OCI-LY7 (cell line): ENCODE measurements around the gene OPCML. TPM values are rescaled to one million over a fixed set of nuclear protein-coding genes. Genes with fewer than 3 reads are reported as not detected.
A peak's percentile ranks its signal among the peaks of the same experiment; 100 is the strongest.

ENCODE experiments used
- BruUV-seq: library from RNA; stranded (reverse); fragments of 400-500 nt; replicated peaks from 2 replicates; lab custom pipeline; 2021; lab: Mats Ljungman, UMichigan
- CTCF ChIA-PET: fragments of 300-600 bp; sonication (Branson Sonifier 250); formaldehyde crosslinking; loops from one replicate; lab custom pipeline; 2022; ENCODE audit warnings: antibody characterized with exemption; ENCODE audit not compliant: unreplicated experiment; lab: Charles Lee
- POLR2A ChIA-PET: fragments of 300-600 bp; sonication (Branson Sonifier 250); formaldehyde crosslinking; loops from one replicate; lab custom pipeline; 2022; ENCODE audit warnings: antibody characterized with exemption; lab: Charles Lee
- DNase-seq: peaks from one replicate; pipeline ENCODE4 v3.0.0-alpha.2; 2015; ENCODE audit warnings: low spot score
- H2AFZ ChIP-seq: fragments of 200-600 bp; sonication (generic), shearing (Covaris generic); 2 replicates; pipeline ENCODE4 v1.6.1; 2014; ENCODE audit warnings: mild to moderate bottlenecking, antibody characterized with exemption, low read length, moderate library complexity
- H3K27ac ChIP-seq: fragments of 200-600 bp; sonication (generic); 2 replicates; pipeline ENCODE4 v1.5.1; 2014; ENCODE audit warnings: mixed run types, low read depth, mild to moderate bottlenecking, moderate library complexity, low read length, inconsistent platforms; ENCODE audit not compliant: poor library complexity, severe bottlenecking
- H3K36me3 ChIP-seq: fragments of 200-600 bp; sonication (generic); 2 replicates; pipeline ENCODE4 v1.6.1; 2014; ENCODE audit warnings: mild to moderate bottlenecking, antibody characterized with exemption, low read length, moderate library complexity, mixed read lengths; ENCODE audit not compliant: insufficient read depth
- H3K4me1 ChIP-seq: fragments of 200-600 bp; sonication (generic); 2 replicates; pipeline ENCODE4 v1.5.1; 2014; ENCODE audit warnings: mild to moderate bottlenecking, low read length; ENCODE audit not compliant: insufficient read depth, poor library complexity, severe bottlenecking
- H3K4me2 ChIP-seq: fragments of 200-600 bp; sonication (generic); 2 replicates; pipeline ENCODE4 v1.6.1; 2014; ENCODE audit warnings: mild to moderate bottlenecking, low read length
- H3K4me3 ChIP-seq: fragments of 200-600 bp; sonication (generic); 2 replicates; pipeline ENCODE4 v1.5.1; 2014; ENCODE audit warnings: mild to moderate bottlenecking, low read depth, low read length; ENCODE audit not compliant: poor library complexity, severe bottlenecking
- H3K79me2 ChIP-seq: fragments of 200-600 bp; sonication (generic); 2 replicates; pipeline ENCODE4 v1.6.1; 2016; ENCODE audit warnings: low read depth, mild to moderate bottlenecking, low read length, moderate library complexity, mixed read lengths; ENCODE audit not compliant: insufficient read depth
- H3K9me2 ChIP-seq: fragments of 200-600 bp; sonication (generic); 2 replicates; pipeline ENCODE4 v1.6.1; 2016; ENCODE audit warnings: mild to moderate bottlenecking, low read length, mixed read lengths; ENCODE audit not compliant: insufficient read depth
- H3K9me3 ChIP-seq: fragments of 200-600 bp; sonication (generic); 2 replicates; pipeline ENCODE4 v1.6.1; 2014; ENCODE audit warnings: mild to moderate bottlenecking, mixed run types, low read length, mixed read lengths
- H4K20me1 ChIP-seq: fragments of 200-600 bp; sonication (generic); 2 replicates; pipeline ENCODE4 v1.6.1; 2014; ENCODE audit warnings: mild to moderate bottlenecking, antibody characterized with exemption, low read length, moderate library complexity, mixed read lengths; ENCODE audit not compliant: insufficient read depth
- CTCF ChIP-seq: fragments of 200-600 bp; sonication (generic); conservative IDR thresholded peaks from 2 replicates; pipeline ENCODE4 v1.5.1; 2014; ENCODE audit warnings: mild to moderate bottlenecking, antibody characterized with exemption, low read length, moderate library complexity, mixed read lengths
- EZH2phosphoT487 ChIP-seq: fragments of 200-600 bp; sonication (generic); IDR thresholded peaks from 2 replicates; pipeline ENCODE4 v1.6.1; 2018; ENCODE audit warnings: low read depth, borderline replicate concordance, mild to moderate bottlenecking, mixed run types, antibody characterized with exemption, low read length, moderate library complexity, mixed read lengths
- intact Hi-C: fragments of 100-400 bp; cut with micrococcal nuclease; formaldehyde crosslinking; loops from one replicate; pipeline ENCODE4 v1.10.0; 2022; ENCODE audit not compliant: unreplicated experiment
- total RNA-seq, 2 experiments: library from RNA; depleted of rRNA in 1 of 2; stranded (reverse); fragments of >200 nt in 1 of 2; shearing (Covaris generic) in 1 of 2; gene quantifications; 2 replicates each; pipeline ENCODE4 v1.2.3, GENCODE V29; 2014 to 2022

The OPCML gene
- total RNA-seq, 2 experiments from 2014 or later = not detected

GRCh38 chr11:133403900-133404299, 128.4 kb downstream of the OPCML start:
- no peaks in the 10 kb centered on the region for H3K9me3 ChIP-seq
- H3K4me3 ChIP-seq = no peak overlapping the region
- intact Hi-C loops = no loop called here
- no peaks in the 10 kb centered on the region for H3K4me1 ChIP-seq
- no peak overlapping the region for H3K4me2 ChIP-seq
- no peak overlapping the region for H2AFZ ChIP-seq
- POLR2A ChIA-PET = no interaction called here
- no peaks in the 10 kb centered on the region for H3K9me2 ChIP-seq
- DNase-seq = peak; percentile 13
- CTCF ChIA-PET = no interaction called here
- no peak overlapping the region for H3K27ac ChIP-seq
- TF ChIP-seq CTCF (peak; percentile 72), EZH2phosphoT487 (no peak)
- H4K20me1 ChIP-seq = no peaks in the 10 kb centered on the region
- H3K36me3 ChIP-seq = no peaks in the 10 kb centered on the region
- no peaks in the 10 kb centered on the region for H3K79me2 ChIP-seq
- no TSS peak for BruUV-seq

- no peak overlapping the region for H3K27ac ChIP-seq
- H3K4me1 ChIP-seq = no peaks in the 10 kb centered on the region
- H3K9me2 ChIP-seq = no peaks in the 10 kb centered on the region
- POLR2A ChIA-PET = no interaction called here
- H3K4me3 ChIP-seq = no peak overlapping the region
- intact Hi-C loops = no loop called here
- DNase-seq = no peak
- H4K20me1 ChIP-seq = no peaks in the 10 kb centered on the region
- H2AFZ ChIP-seq = no peak overlapping the region
- no peaks in the 10 kb centered on the region for H3K79me2 ChIP-seq
- CTCF ChIA-PET = no interaction called here
- TF ChIP-seq CTCF (no peak), EZH2phosphoT487 (no peak)
- no TSS peak for BruUV-seq
- H3K36me3 ChIP-seq = no peaks in the 10 kb centered on the region
- no peaks in the 10 kb centered on the region for H3K9me3 ChIP-seq
- no peak overlapping the region for H3K4me2 ChIP-seq
Observed at GRCh38 chr11:133402551-133402950, 129.8 kb downstream of the OPCML start.

GRCh38 chr11:133399855-133400625, 132.3 kb downstream of the OPCML start:
- Histone ChIP-seq H2AFZ (no peak overlapping the region), H3K4me2 (no peak overlapping the region), H3K9me3 (no peaks in the 10 kb centered on the region), H4K20me1 (no peaks in the 10 kb centered on the region), H3K9me2 (no peaks in the 10 kb centered on the region), H3K36me3 (no peaks in the 10 kb centered on the region), H3K4me1 (no peaks in the 10 kb centered on the region), H3K27ac (no peak overlapping the region), H3K4me3 (no peak overlapping the region), H3K79me2 (no peaks in the 10 kb centered on the region)
- ChIA-PET POLR2A (no interaction called here), CTCF (no interaction called here)
- intact Hi-C loops = no loop called here
- DNase-seq = no peak
- BruUV-seq = no TSS peak
- no peak for TF ChIP-seq EZH2phosphoT487
- no peak for TF ChIP-seq CTCF
